ENCODE measurements around the gene INPP4A.

The INPP4A gene

DNA sequence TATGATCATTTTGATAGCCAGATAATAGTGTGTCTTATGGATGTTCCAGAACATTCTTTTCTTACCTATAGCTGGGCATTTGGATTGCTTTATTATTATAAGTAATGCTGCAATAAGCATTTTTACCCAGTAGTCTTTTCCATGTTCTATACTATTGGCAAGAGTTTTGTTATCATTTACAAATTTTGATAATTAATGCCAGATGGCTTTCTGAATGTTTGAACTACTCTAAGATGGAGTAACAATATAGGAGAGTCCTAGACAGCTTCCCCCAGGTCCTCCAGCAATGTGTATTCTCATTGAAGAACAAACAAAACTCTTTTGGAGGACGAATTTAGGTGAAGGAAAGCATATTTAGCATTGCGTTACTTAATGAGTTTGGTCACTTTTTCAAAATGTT is 73.0 kb downstream of the INPP4A start:
- DNase-seq, result no peak

GRCh38 chr2:98518101-98518500 is 73.4 kb downstream of the INPP4A start:
- DNase-seq, result peak in 1 of 2 experiments; percentile 13

DNA sequence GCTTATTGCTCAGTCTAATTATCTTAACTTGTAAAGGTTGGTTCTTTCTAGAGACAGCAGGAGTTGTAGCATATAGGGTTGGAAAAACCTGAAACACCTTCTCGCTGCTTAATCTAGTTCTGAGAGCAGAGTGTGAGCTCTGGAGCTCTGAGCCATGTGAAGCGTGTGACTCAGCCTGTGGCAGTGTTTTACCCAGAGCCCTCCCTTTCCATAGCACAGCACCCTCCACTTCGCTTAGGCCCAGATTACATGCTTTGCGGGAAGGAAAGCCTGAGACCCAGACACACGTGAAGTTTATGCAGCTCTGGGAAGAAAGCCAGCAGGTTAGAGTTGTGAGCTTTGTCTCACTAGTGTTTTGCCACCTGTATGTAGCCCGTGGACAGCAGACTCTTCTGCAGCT is 74.5 kb downstream of the INPP4A start:
- DNase-seq, result no peak

DNA sequence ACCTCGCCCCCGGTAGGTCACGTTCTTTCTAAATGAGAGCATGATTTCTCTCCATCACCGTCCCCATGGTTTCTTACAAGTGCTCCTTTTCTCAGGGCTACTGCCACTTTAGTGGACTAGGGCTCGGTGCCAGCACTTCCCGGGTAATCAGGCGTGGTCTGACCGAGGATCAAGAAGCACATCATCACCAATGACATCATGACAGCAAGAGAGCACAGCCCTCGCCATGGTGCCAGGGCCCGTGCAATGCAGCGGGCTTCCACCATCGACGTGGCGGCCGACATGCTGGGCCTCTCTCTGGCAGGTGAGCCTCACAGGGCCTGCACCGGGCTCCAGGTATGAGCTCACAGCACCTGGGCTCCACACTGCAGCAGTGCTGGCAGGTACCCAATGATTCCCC is 75.2 kb downstream of the INPP4A start:
- no peak for DNase-seq

GRCh38 chr2:98520806-98521205 is 76.1 kb downstream of the INPP4A start:
- DNase-seq, result no peak

- no peak for DNase-seq
Measured at GRCh38 chr2:98521266-98521665, 76.6 kb downstream of the INPP4A start.

GRCh38 chr2:98522854-98523253 is 78.2 kb downstream of the INPP4A start:
- no peak for DNase-seq

- no peak for DNase-seq
Measured at GRCh38 chr2:98524168-98524567, 79.5 kb downstream of the INPP4A start.

- DNase-seq, result no peak
Measured at GRCh38 chr2:98528349-98528748, 83.7 kb downstream of the INPP4A start.

- peak; percentile 22 to 70 for DNase-seq
Measured at GRCh38 chr2:98530114-98530513, 85.5 kb downstream of the INPP4A start.

- DNase-seq, result peak in 1 of 2 experiments; percentile 19
Measured at GRCh38 chr2:98532756-98533155, 88.1 kb downstream of the INPP4A start.

DNA sequence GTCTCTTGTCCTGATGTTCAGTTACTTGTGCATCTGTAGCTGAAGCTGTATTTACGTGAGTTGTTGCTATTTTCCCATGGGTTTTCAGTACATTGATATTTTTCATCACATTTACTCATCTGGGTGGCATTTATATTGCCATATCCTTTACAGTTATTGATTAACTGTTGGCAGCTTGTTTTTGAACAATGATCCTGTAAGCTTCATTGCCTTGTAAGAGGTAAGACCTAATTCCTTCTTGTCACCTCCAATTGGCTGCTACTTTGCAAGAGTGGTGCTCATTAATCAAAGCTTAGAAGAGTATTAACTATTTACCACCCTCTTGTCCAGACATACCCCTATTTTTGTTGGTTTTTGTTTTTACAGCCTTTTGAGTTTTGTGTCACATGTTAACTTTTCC is 88.9 kb downstream of the INPP4A start:
- no peak for DNase-seq

DNA sequence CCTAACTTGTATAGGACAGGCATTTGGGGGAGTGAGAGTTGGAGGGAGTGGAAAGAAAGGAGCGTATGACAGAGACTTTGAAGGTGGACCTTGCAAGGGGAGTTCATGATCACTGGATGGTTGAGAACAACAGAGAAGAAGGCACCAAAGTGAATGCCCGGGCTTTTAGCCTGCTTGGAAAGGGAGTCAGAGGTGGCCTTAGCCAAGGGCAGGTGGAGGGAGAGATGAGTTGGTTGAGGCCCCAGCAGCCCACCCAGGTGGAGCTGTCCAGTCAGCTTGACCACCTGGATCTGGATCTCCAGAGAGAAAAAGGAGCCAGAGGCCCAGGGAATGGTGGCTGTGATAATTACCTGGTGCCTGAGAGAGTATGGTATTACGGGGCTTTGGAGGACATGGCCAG is 90.1 kb downstream of the INPP4A start:
- no peak for DNase-seq

DNA sequence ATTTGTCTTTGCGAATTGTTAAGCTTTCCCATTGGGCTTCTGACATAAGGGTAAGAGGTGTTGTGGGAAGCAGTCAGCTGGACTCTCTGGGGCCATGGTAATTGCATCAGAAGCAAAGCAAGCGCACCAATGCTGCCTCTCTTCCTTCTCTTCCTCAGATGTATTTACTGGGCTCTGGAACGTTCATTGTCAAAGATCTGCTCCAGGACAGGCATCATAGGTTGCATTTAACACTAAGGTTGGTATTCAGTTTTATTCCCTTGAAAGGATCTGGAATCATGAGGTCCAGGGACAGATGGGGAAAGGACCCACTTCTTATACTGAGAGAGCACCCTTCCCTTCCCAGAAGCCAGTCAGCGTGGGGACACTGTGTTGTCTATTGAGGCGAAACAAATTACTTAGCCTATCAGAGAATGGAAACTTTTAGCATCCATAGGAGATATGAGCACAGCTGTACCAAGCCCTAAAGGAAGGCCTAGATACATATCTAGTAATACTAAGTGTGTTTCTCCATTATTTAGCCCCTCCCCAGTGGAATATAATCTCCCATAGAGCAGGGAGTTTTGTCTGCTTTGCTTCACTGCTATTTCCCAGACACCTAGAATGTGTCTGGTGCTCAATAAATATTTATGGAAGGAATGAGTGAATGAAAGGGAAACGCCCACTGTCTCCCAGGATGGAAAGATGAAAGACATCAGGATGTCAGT is 91.5 kb downstream of the INPP4A start:
- no peak for DNase-seq

DNA sequence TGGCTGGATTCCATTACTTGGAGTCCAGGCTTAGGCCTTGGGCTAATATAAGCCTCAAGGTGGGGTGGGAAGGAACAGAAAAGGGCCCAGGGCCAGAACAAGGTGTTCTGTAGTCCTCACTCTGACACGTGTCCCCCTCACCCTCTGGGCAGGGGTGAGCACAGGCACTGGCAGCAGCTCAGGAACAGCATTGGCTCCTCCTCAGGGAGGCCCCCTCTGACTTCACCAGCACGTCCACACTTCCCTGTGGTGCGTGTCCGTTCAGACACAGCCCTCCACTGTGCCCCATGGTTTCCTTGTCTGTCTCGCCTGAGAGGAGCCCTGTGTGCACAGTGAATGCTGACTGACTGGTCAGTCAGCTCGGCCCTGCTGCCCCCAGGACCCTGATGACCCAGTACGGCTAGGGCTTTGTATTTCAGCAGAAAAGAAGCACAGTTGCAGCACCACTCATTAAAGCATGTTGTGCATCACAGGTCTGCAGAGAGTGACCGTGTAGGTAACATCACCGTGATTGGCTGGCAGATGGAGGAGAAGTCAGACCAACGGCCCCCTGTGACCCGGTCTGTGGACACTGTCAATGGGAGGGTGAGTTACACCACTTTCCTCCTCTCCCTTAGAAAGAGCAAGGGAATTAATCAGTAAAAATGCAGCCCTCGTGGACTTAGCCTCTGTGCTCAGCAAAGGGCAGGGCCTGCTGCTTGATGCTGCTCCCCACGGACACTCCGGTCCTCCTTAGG is 92.9 kb downstream of the INPP4A start:
- DNase-seq, result no peak

GRCh38 chr2:98538280-98539041 is 93.8 kb downstream of the INPP4A start:
- DNase-seq, result no peak

DNA sequence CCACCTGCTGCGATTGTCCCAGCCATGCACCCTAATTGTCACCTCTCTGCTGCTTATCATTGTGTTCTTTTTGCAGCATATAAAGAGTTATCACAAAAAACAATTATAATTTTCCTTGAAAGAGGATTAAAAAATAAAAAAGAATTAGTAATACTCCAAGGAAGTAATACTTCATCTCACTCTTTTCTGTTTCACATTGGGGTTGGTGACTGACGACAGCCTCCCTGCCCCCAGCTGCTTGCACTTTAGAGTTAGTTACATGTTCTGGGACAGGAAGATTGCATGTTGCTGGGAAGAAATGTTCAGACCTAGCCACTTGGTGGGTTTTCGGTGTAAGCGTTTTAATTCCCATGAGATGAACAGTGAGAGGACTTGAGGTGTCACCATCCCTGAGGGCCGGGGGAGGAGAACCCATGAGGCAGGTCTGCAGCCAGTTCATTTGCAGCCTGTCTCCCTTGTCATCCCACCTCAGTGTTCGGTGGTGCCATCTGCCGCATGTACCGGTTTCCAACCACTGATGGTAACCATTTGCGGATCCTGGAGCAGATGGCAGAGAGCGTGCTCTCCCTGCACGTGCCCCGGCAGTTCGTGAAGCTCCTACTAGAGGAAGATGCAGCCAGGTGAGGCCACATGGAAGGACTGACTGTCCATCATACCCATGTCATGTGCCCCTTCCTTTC is 94.5 kb downstream of the INPP4A start:
- DNase-seq, result peak; percentile 17 to 61

GRCh38 chr2:98540536-98540935 is 95.9 kb downstream of the INPP4A start:
- no peak for DNase-seq

DNA sequence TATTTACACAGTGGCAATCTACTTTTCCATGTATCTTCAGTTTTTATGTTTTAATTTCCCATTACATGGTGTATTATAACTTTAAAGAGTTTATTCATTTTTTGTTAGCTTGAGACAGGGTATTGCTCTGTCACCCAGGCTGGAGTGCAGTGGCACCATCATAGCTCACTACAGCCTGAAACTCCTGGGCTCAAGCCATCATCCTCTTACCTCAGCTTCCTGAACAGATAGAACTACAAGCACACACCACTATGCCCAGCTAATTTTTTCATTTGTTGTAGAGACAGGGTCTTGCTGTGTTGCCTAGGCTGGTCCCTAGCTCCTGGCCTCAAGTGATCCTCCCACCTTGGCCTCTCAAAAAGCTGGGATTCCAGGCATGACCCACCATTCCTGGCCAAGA is 96.8 kb downstream of the INPP4A start:
- DNase-seq, result no peak

DNA sequence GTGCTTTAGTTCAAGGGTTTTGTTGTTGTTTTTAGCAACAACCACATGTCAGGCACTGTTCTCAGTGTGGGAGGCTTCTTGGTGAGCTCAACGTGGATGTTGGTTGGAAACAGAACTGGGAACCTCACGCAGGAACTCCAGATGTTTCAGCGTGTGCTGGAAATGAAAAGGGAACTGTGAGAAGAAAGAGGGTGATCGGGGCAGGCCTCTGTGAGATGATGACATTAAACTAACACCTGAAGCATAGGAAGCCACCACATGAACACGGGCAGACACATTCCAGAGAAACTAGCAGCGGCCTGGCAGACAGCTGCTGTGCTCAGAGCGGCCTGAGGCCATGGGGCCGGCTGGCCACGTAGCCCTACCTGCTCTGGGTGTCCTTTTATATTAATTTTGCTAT is 97.2 kb downstream of the INPP4A start:
- DNase-seq, result no peak

GRCh38 chr2:98543214-98543613 is 98.6 kb downstream of the INPP4A start:
- no peak for DNase-seq

GRCh38 chr2:98543842-98544241 is 99.2 kb downstream of the INPP4A start:
- no peak for DNase-seq

GRCh38 chr2:98545591-98545990 is 100.9 kb downstream of the INPP4A start:
- DNase-seq, result no peak

Data from NCI-H524 (cell line).